Activated CD4-positive, CD25-positive, alpha-beta regulatory T cell treated with anti-CD3 and anti-CD28 coated beads, Interleukin-2, amount 50 U/mL, for 24 hours (primary cell): ENCODE results near the gene CHID1.

Source experiments
- ATAC-seq, 2 donors: fragments of 150-1000 bp; cut with Tn5 transposase; one replicate each; pipeline ENCODE4 v1.10.0; 2021; ENCODE audit warnings: mild to moderate bottlenecking in 1 of 2, moderate library complexity in 1 of 2

The CHID1 gene

DNA sequence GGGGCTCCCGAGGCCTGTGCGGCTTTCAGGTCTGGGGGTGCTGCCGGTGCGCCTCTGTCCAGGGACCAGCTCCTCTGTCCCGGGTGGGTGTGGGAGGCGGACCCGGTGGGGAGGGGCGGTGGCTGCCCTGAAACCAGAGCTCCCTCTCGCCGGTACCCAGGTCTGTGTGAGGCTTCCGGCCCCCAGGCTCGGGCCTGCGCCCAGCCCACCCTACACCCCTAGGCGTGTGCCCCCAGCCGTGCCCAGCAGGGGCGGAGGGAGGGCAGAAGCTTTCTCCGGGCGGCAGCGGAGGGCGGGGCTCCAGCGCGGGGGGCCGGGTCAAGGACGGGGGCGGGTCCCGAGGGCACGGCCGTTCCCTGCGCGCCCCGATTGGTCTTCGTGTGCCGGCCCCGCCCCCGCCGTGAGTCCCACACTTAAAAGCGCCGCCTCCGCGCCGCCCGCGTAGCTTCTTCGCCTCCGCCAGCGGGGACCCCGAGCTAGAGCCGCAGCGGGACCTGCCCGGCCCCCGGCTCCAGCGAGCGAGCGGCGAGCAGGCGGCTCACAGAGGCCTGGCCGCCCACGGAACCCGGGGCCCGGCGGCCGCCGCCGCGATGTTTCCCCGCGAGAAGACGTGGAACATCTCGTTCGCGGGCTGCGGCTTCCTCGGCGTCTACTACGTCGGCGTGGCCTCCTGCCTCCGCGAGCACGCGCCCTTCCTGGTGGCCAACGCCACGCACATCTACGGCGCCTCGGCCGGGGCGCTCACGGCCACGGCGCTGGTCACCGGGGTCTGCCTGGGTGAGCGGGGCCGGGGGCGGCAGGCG lies 91.3 kb downstream of the CHID1 start:
- ATAC-seq, result peak; percentile 71 to 79

GRCh38 chr11:818396-819128 lies 92.0 kb downstream of the CHID1 start, which contains the start of gene PNPLA2:
Gene PNPLA2 (plus strand): TSS chr11:818914. CDS start chr11:819719, 805 bp downstream.
- no peak for ATAC-seq
